Cardiac muscle cell (in vitro differentiated cells and primary cell): Measurements from ENCODE around the gene TOGARAM1. TPM values are rescaled to one million over a fixed set of nuclear protein-coding genes. Genes with fewer than 3 reads are reported as not detected.
"Not testable (repeated sequence)": the region's sequence is repeated elsewhere in the genome, so short reads cannot be mapped to it uniquely, and the experiment has no call there.

Experiments used
- DNase-seq, 2 donors: peaks; one replicate each; pipeline versions ENCODE4 v3.0.0 to v3.0.0-alpha.2; 2010 to 2017; ENCODE audit warnings: low read depth in 1 of 2, low spot score in 1 of 2
- H3K27ac ChIP-seq: fragments of 200-600 bp; sonication (generic); 2 replicates; pipeline ENCODE4 v1.5.1; 2016
- H3K27me3 ChIP-seq: fragments of 200-600 bp; sonication (generic); 2 replicates; pipeline ENCODE4 v1.6.0; 2016; ENCODE audit warnings: control low read depth
- H3K36me3 ChIP-seq: fragments of 200-600 bp; sonication (generic); 2 replicates; pipeline ENCODE4 v1.5.1; 2016; ENCODE audit warnings: control low read depth
- H3K4me1 ChIP-seq: fragments of 200-600 bp; sonication (generic); 2 replicates; pipeline ENCODE4 v1.8.1; 2017; ENCODE audit warnings: low read depth, mild to moderate bottlenecking, mixed run types
- H3K4me3 ChIP-seq: fragments of 200-600 bp; sonication (generic); 2 replicates; pipeline ENCODE4 v1.5.1; 2016; ENCODE audit warnings: mild to moderate bottlenecking
- H3K9me3 ChIP-seq: fragments of 200-600 bp; sonication (generic); 2 replicates; pipeline ENCODE4 v1.5.1; 2017; ENCODE audit warnings: low read depth, mild to moderate bottlenecking, control low read depth
- CTCF ChIP-seq: IDR thresholded peaks from 2 replicates; pipeline ENCODE4 v1.5.1; 2012; ENCODE audit warnings: low read depth, mild to moderate bottlenecking, low read length
- polyA plus RNA-seq: library from polyadenylated mRNA; unstranded; fragments of >200 nt; fragmentation: Nextera tagmentation; extraction: Ambion mirVana; gene quantifications from 2 replicates; pipeline ENCODE4 v1.2.1, GENCODE V29; 2016
- total RNA-seq: library from RNA; depleted of rRNA; stranded (reverse); fragments of >200 nt; gene quantifications from 2 replicates; pipeline ENCODE4 v1.2.3, GENCODE V29; 2016

Gene TOGARAM1
- total and polyA plus RNA-seq, 2 experiments from 2014 or later = 18.4 to 20.7 TPM

DNA sequence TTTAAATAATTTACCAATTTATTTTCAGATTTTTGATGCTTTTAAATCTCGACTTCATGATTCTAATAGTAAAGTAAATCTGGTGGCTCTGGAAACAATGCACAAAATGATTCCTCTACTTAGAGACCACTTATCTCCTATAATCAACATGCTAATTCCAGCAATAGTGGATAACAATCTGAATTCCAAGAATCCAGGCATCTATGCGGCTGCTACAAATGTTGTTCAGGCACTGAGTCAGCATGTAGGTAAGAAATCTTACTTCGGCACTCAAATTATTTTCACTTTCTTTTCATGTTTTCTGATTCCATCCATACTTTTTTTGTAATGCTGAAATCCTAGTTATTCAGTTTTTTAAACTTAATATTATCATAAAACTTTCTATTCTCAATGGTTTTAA is 106.4 kb downstream of the TOGARAM1 start:
- Histone ChIP-seq H3K27me3 (no peaks in the 10 kb centered on the region), H3K9me3 (no peaks in the 10 kb centered on the region), H3K27ac (no peak overlapping the region), H3K4me3 (no peak overlapping the region), H3K4me1 (peaks cover 24% of the 10 kb centered on the region), H3K36me3 (no peaks in the 10 kb centered on the region)
- TF ChIP-seq CTCF = no peak
- no peak for DNase-seq

GRCh38 chr14:45070215-45070614 is 108.2 kb downstream of the TOGARAM1 start:
- Histone ChIP-seq H3K4me1 (peaks cover 20% of the 10 kb centered on the region), H3K9me3 (no peaks in the 10 kb centered on the region), H3K36me3 (no peaks in the 10 kb centered on the region), H3K4me3 (no peak overlapping the region), H3K27ac (no peak overlapping the region), H3K27me3 (no peaks in the 10 kb centered on the region)
- no peak for TF ChIP-seq CTCF
- no peak for DNase-seq

DNA sequence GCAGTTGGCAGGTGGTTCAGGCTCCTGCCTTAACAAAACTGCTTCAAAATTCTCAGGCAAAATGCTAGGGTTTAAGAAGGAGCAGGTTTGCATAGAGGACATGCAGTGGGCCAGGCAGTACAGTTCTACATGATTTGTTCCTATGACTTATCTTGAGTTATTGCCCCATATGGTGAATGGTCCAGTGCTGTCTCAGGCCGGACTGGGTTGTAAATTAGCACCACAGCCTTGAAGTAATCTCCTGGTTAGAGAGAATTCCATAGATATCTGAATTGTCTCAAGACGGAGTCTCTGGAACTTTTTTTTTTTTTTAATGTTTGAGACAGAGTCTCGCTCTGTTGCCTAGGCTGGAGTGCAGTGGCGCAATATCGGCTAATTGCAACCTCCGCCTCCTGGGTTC is 110.1 kb downstream of the TOGARAM1 start:
- H3K4me3 ChIP-seq = no peak overlapping the region
- TF ChIP-seq CTCF = no peak
- no peak overlapping the region for H3K27ac ChIP-seq
- peaks cover 5% of the 10 kb centered on the region for H3K4me1 ChIP-seq
- no peaks in the 10 kb centered on the region for H3K9me3 ChIP-seq
- no peak for DNase-seq
- H3K27me3 ChIP-seq = no peaks in the 10 kb centered on the region
- no peaks in the 10 kb centered on the region for H3K36me3 ChIP-seq

DNA sequence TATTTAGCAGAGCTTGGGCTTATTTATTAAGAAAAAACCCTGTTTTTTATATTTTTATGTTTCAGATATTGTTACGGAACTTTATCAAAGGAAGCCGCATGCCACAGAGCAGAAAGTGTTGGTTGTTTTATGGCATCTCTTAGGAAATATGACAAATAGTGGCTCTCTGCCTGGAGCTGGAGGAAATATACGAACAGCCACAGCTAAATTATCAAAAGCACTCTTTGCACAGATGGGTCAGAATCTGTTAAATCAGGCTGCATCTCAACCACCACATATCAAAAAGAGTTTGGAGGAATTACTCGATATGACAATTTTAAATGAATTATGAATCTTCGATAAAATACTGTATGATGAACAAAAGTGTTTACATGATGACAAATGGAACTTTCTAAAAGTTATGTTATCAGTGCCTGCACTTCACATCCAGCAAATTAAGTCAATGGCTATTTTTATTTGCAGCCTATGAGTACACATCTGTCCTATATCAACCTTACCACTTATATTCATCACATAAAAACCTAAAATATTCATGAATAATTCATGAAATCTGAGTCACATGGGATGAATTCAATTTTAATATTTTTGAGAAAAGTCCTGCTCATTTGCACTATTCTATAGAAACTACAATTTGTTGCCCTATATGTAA is 111.4 kb downstream of the TOGARAM1 start:
- H3K4me3 ChIP-seq = no peak overlapping the region
- no peak for TF ChIP-seq CTCF
- no peaks in the 10 kb centered on the region for H3K9me3 ChIP-seq
- DNase-seq = no peak
- no peaks in the 10 kb centered on the region for H3K27me3 ChIP-seq
- no peaks in the 10 kb centered on the region for H3K36me3 ChIP-seq
- peaks cover 1% of the 10 kb centered on the region for H3K4me1 ChIP-seq
- peak overlapping the region; percentile 38 for H3K27ac ChIP-seq

- Histone ChIP-seq H3K4me1 (no peaks in the 10 kb centered on the region), H3K27me3 (no peaks in the 10 kb centered on the region), H3K9me3 (no peaks in the 10 kb centered on the region), H3K4me3 (no peak overlapping the region), H3K27ac (no peak overlapping the region), H3K36me3 (no peaks in the 10 kb centered on the region)
- no peak for TF ChIP-seq CTCF
- DNase-seq = no peak
Observed at GRCh38 chr14:45078323-45078722, 116.3 kb downstream of the TOGARAM1 start.

- H3K9me3 ChIP-seq, H3K27me3 ChIP-seq, H3K4me1 ChIP-seq, H3K36me3 ChIP-seq, H3K27ac ChIP-seq, H3K4me3 ChIP-seq, DNase-seq: not testable (repeated sequence)
Observed at GRCh38 chr14:45080416-45080968, 118.5 kb downstream of the TOGARAM1 start.

DNA sequence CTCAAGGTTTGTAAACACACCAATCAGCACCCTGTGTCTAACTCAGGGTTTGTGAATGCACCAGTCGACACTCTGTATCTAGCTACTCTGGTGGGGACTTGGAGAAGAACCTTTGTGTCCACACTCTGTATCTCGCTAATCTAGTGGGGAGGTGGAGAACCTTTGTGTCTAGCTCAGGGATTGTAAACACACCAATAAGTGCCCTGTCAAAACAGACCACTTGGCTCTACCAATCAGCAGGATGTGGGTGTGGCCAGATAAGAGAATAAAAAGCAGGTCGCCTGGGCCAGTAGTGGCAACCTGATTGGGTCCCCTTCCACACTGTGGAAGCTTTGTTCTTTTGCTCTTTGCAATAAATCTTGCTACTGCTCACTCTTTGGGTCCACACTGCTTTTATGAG is 119.1 kb downstream of the TOGARAM1 start:
- DNase-seq, H3K4me3 ChIP-seq, H3K27ac ChIP-seq, H3K36me3 ChIP-seq, H3K9me3 ChIP-seq, H3K27me3 ChIP-seq: not testable (repeated sequence)
- H3K4me1 ChIP-seq = peaks cover 13% of the 10 kb centered on the region
